CD1c-positive myeloid dendritic cell (primary cell): Measurements from ENCODE around the gene EPHA4.

Experiments used
- DNase-seq: peaks from one replicate; pipeline ENCODE4 v3.0.0-alpha.2; 2016; ENCODE audit errors: extremely low spot score

The EPHA4 gene

DNA sequence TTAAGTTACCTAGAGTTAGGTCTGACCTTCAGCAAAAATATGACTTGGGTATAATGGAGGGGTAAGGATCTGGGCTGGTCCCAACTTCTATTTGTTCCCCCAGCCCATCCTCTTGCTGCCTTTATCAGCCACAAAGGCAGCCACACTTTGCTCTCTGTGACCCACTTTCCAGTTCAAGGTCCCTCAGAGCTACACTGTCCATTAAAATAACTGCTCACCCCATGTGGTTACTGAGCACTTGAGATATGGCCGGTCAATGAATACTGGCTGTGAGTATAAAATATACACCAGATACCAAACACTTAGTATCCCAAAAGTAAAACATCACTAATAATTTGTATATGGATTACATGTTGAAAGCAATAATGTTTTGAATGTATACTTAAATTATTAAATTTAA is 67.2 kb downstream of the EPHA4 start:
- no peak for DNase-seq

DNA sequence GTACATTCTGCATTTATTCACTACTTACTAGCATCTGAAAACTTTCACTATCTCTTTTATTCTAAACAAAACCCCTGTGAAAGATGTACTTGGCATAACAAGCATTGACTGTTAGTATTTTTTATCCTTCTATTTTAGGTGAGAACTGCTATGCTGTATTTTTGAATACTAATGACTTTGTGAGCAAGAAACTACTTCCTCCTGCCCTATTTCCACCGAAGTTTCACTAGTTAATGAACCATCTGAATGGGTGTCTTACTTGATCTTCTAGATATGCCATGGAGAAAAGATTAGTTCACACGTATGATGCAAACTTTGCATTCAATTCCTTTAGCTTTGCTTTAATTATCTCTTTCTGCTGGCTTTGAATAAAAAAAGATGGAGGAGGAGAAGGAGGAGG is 68.1 kb downstream of the EPHA4 start:
- no peak for DNase-seq

DNA sequence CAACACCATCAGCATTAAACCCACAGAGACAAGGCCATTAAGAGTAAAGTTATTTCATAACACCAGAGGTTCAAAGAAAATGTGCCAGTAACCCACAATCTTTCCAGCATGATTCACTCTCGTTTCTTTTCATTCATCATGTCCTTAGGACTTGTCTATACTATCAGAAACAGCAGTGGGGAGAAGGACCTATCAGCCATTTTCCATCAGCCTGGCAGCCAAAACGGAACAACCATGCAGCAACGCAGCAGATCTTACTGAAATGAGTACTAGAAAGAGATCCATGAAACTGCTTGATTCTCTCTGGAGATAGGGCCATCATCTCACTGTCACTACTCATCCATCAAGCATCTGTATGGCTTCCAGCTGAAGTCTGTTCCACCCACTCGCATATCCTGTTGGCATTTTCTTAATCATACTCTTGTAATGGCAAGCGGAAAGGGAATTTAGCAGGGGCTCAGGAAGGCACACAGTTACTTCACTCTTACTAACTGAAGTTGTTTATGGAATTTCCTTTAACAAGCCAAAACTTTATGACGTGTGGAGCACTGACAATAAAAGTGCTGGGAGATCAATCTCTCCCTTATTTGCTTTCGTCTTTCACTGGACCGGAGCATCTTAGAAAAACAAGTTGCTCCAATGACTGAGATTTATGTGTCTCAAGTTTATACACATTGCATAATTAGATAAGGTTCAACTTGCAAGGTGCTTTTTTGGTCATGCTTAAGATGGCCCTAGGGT is 69.7 kb downstream of the EPHA4 start:
- DNase-seq = no peak

DNA sequence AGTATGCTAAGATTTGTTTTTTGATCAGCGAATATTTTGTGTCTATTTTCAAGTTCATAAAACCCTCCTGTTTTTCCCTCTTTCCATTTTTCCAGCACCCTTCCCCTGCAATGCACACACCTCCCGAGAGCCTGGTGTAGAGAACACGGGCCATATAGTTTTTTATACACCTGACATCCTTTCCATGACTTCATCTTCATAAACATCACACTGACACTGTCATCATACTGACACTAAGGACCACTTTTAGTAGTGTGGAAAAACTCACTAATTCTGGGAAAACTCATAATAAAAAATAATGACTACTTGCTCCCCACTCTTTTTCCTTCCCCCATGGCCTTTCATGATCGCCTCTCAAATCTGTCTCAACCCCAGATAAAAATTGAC is 70.2 kb downstream of the EPHA4 start:
- DNase-seq = no peak

DNA sequence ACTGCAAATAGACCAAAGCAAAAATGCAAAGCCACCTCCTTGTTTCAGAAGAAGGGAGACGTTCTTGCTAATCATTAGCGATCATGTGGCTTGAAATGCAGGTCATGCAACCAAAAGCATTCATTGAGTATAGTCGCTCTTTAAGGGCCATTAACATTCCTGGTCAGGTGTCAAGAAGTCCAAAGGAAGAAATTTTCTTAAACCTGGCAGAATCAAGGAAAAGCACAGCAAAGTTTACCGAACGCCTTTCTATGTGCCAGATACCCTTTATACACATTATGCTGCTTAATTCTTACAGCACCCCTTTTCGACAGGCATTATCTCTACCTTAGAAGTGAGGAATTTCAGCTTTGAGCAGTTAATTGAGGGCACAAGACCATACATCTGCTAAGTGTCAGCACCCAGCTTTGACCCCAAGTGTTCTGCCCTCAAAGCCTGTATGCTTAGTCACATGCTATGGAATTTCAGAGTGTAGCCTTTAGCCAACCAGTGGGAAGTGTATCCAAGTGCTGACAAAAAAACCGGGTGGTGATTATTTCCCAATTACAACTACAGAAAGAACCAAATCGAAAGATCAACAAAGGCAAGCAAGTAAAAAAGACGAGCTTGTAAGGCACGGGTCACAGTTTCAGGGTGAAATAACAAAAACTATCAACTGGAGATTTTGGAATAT is 70.8 kb downstream of the EPHA4 start:
- no peak for DNase-seq

DNA sequence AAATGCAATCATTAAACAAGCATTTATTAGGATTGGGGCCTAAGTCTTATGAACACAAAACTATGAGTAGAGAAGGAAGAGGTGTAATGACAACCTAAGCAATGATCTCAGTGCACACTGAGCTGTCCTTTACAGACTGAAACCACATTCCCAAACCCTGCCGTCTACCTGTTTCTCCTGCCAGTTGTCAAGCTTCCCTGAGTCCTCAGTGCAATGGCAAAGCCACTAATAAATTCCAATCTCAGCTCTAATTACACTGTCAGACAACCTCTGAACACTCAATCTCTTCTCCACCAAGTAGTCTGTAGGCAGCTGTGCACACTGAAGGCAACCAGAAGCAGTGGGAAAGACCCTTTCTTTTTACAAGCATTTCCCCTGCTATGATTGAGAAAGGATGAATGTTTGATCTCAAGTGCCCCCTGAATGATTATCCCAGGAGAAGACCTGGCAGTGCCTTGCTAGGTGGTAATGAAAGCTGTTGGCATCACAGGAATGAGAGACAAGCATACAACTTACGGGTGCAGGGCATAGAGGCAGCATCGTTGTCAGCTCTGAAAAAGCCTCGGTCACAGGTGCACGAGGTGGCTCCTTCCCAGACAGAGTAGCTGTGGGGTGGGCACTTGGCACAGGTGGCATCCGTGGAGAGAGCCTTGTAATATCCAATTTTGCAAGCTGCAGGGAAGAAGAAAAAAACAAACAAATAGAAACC is 71.4 kb downstream of the EPHA4 start:
- DNase-seq = no peak

DNA sequence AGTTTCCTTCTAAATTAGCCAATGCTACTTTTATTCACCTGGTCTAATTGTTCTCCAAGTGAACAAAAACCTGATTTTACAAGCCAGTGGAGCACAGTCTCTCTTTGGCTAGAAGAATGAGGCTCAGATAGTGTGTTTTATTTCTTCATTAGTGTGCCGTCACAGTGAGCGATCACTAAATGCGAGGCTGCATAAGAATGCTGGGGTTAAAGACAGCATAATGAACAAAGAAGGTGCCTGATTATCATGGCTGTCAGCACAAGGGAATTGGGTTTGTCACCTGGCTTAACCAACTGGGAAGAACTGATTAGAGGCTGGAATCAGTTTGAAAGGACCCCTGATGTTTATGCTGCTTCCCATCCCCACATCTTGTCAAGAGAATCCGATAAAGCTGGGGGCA is 76.4 kb downstream of the EPHA4 start:
- no peak for DNase-seq

DNA sequence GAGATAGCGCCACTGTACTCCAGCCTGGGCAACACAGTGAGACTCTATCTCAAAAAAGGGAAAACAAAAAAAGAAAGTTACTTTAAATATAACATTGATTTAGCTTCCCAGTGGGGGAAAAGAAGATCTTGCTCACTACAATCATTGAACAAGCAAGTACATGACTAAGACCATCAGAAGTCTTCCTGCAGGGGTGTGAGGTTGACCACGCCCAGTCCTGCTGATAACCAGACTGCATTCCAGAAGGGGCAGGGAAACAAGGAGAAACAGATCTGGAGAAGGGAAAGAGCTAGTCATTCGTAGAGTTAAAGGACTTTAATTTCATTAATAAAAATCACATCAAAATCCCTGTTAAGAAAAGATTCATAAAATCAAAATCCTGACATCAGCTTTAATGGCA is 77.5 kb downstream of the EPHA4 start:
- DNase-seq = no peak

DNA sequence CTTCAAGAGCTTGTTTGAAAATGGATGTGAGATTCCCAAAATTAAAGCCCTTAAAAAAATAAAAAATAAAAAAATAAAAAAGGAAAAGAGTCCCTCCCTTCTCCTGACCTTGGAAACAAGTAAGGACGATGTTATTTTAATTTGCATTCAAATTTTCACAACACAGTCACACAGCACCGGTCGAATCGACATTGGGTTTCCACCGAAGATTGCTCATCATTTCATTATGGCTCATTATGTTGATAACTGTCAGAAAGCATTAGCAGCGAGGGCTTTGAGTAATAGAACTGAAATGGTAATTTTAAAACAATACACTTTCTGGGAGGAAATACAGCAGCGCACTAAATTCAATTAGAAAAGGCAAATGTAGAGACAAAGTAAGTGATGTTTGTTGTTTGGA is 78.7 kb downstream of the EPHA4 start:
- DNase-seq = no peak

DNA sequence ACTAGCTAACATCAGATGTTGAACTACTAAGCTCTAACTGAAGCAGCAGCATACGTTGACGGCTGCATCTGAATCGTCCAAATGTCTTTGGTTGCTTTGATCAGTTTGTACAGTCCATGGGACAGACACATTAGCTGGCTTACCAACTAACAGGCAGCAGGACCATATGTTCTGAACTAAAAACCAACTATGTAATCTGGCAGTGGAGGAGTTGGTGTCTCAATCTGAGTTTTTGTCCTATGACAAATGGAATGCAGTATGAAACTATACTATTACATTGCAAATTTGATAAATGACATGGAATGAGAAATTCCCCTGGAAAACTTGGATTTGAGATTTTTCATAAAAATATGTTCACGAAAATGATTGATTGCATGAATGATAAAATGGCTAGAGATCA is 79.5 kb downstream of the EPHA4 start:
- no peak for DNase-seq

DNA sequence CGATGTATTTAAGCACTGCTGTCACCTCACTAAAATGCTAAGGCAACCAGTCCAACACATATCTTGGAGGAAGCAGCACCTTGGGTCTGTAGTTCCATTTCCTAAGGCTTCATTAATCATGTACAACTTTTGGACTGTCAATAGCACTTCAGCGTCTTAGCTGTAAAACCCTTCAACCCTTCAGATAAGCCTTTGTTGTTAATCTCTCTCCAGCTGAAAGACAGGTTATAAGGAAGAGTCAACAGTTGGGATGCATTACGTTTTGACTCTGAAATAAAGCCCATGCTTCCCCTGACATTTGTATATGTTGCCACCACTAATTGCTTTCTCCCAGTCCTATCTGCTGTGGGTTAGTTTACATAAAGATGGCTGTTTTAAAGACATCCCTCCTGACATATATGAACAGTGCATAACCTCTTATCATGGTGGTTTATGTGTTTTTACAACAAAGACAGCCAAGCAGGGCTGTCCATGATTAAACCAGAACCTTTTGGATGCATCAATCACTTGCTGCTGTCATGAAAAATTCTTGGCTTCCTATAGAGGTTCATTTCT is 81.5 kb downstream of the EPHA4 start:
- DNase-seq = no peak

DNA sequence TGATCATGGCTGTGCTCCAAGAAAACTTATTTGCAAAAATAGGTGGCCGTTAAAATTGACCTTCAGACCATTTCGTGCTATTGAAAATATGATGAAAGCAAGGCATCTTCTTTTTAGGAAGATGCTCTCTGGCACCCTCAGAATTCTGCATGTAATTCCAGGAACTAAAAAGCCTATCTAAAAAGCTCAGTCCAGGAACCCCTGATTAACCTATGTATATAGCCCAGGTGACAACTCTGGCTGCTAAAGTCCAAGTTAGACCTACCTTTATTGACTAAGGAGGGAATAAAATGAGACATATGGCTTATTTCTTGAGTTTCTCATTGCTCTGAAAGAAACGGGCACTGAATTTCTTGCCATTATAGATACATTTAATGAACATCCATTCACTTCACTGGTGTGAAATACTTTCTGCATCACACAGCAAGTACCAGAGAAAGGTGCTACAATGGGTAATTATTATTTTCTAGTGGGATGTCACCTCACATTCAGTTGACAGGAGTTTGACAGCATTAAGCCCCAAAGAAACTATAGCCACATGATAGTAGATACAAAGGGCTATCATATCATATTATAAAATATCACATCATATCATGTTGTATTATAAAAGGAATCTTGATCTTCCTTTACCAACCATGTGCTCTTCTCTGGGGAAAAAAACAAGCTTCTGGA is 83.8 kb downstream of the EPHA4 start:
- no peak for DNase-seq

DNA sequence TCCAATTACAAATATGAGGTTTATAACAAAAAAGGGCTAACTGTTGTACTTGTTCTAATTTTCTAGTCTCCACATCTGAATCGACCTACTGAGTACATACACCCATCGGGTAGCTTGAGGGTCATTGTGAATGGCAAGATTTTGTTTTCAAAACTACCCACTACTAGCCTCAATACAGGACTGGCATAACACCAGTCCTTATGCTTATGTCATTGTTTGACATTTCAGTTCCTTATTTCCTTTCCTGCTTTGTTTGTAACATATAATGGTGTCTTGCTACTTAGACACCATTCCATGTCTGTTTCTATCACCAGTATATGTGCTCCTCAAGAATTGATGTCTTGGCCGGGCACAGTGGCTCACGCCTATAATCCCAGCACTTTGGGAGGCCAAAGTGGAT is 86.0 kb downstream of the EPHA4 start:
- DNase-seq = no peak

DNA sequence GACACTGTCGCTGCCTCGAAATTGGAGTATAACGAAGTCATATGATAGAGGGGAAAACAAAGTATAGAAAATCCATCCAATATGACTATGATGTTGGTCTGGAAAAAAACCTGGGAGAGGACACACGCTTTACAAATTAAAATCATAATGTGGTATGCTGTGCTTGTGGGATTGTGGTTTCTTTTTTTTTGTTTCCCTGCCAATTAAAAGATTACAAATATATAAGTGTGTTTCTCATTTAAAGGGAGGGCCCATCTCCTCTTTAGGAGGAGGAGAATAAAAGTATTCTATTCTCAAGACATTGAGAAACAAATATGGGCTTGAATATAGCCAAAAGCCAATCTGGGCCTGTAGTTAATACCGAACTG is 86.6 kb downstream of the EPHA4 start:
- DNase-seq = no peak

DNA sequence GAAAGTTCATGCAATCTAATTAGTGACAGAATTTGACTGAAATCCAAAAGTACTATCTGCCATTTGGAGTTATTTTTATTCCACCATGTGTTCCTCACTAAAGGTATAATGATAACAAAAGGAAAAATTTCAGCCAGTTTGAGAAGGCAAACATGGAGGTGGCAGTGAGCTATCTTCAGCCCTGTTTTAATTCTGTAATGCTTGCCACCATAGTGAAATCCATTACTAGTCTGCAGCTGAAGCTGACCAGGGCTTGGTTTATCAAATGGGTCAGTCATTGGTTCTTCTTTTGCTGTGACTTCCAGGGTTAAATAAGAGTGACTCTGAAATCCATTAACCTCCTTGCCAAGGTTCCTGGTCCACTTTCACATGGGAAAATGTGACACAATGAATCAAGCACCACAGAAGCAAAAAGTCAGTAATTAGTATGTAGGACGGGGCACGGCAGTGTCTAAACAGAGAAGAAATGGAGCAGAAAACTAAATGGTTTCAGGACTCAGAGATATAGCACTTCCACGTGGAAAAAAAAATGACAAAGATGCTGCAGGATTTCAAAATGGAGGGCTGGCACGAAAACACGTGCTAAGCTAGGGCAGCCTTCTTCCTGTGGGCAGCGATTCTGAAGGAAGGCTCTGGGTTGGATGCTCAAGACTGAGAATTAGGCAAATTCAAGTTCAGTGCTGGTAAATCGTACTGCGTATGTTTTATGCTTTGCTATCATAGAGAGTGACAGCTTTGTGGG is 87.2 kb downstream of the EPHA4 start:
- no peak for DNase-seq

DNA sequence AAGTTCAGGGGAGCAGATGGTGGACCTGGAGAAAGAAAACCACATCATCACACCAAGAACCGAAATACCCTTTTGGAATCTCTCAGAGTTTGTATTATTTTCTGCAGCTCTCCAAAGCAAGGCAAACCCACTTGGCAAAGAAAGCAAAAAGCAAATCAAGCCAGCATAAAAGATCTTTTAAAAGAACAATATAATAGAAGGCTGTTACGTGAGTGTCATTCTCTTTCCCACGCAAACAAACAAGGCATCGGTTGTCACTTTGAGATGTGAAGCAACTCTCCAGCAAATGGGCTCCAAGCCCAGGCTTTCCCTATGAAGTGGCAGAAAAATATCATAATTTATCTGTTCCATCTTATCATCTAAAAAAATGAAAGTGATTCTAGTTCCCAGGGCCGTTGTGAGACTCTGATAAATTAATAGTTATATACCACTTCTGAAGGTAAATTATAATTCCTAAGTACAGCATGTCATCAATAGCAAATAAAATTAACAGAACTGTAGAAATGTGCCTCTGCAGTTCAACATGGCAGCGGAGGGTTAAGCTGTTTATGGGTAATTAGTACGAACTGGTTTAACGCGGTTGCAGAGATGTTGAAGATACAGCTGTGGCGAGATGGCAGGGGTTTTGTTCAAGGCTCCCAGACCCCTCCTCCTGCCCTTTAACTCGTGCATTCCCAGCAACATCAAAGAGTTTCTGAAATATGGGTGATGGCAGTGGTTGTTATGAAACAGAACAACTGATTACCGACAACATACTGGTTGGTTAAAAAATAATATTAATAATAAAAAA is 89.2 kb downstream of the EPHA4 start:
- DNase-seq = no peak

DNA sequence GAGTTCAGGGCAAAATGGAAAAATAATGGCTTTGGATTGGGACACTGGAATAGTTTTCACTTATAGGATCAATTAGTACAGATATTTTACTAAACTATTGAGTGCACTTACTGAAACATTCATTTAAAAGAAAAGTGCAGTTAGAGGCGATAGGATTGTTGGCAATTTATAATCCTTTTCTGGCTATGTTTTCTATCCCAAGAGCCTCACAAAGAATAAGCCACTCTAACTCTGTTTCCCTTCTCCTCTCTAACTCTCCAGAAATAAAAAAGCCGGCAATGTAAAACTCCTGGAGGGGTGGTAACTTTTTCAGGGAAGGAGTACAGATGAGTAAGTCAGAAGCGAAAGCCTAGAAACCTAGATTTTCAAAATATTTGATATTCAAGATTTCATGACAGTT is 91.3 kb downstream of the EPHA4 start:
- DNase-seq = no peak

DNA sequence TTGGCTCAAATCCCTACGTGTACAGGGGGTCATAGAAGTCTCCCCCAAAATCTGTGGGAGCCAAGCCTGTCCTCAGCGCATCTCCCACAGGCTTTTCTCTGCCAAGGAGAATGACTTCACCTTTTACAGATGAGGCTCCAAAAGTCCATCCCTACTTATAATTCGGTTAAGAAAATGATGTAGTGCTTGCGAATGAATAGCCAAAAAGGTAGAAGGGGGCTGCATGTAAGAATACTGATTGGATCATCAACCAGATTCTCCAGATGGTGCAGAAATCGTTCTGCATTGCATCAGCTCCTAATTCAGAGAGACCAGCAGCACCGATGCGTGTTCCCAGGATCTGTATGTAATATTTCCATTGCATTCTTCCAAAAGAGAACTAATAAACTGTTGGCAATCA is 91.9 kb downstream of the EPHA4 start:
- DNase-seq = no peak

DNA sequence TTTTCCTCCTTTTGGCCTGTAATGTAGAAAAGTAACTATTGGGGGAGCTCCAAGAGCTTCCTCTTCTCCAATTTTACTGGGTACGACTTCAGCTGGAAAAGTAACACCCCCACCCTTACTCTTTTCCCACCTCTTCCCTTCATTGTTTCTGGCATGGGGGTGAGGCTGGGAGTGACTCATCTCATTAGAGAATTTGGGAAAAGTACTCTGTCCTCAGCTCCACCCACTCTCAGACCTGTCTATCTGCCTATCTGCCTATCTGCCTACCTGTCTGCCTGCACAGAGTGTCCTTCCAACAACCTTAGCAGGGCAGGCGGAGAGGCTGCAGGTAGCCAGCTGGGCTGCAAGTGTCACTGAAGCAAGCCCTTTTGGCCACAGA is 93.6 kb downstream of the EPHA4 start:
- DNase-seq = no peak

DNA sequence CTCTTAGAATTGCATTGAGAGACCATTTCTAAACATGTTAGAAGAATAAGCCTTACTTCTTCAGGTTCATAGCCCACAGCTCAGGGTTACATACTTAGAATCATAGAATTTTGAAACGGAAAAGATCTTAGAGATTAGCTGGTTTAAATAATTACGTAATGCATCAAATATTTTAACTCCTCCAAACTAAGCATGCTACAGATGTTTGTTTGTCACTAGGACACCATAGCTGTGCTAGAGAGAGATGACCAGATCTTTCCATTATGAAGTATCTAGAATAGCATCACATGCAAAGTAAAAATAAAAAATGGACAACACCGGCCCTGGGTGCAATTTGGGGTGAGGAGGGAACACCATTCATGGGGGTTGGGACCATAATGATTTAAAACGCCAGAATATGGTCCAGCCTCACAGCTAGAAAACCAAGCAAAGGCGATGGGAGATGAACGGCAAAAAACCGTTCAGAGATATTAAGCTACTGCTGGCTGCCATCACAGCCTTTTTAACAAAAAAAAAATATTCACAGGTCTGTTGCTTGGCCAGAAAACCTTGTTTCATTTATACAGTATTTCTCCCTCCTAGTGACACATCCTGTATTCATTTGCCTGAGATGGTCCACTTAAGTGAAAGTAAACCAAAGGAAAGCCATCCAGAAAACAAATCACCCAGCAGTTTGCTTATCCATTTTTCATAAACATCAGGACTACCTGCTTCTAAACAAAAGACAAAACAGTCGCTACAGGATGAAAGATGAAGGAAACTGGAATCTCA is 94.2 kb downstream of the EPHA4 start:
- DNase-seq = no peak
